Anterior cingulate cortex (tissue), 58 donors: Measurements from ENCODE around the gene RXRA.
"Not testable (repeated sequence)": the region's sequence is repeated elsewhere in the genome, so short reads cannot be mapped to it uniquely, and the experiment has no call there.

ENCODE experiments used
- DNase-seq, 58 donors: peaks; one replicate each; lab custom pipeline; 2025; lab: John Stamatoyannopoulos, UW

The RXRA gene

DNA sequence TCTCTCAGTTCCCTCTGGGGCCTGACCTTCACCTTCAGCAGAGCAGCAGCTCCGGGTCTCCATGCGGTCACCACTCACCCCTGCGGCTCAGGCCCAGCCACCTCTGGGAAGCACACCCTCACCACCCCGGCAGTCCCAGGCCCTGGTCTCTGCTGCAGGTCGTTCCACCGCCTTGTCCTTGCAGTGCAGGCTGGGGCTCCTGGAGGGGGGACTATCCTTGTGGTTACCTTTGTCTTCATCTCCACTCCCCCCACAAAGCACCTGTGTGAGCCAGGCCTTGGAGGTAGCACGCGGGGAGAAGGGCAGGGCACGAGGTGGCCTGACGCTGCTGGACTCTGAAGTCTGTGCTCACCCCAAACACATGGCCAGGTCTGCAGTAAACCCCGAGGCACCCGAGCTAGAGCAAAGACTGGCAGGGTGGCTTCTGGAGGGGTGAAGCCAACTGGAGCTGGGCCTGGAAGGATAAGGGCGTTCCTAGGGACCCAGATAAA, 33.2 kb upstream of the RXRA start:
- no peak for DNase-seq

DNA sequence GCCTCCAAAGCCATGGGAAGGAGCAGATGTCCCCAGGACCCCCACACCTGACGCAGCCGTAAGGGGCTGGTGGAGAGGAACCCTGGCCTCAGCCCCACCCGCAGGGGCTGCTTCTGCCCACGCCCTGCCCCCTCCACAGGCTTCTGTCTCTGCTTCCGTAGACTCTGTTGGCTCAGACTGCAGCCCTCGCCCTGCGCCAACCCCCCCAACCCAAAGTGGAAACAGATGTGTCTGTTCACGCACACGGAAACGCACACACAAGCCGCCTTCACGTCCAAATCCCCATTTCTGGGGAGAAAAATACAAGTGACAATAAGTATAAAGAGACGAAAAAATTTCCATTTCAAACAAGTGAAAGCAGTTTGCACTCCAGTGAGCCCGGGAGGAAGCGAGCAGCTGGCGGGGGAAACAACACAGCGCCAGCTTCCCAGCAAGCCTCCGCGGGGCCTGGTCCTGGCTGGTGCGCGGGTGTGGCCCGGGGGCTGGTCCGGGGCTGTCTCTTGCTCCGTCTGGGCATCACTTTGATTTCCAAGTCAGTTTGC, 32.6 kb upstream of the RXRA start:
- DNase-seq = peak in 25 of 58 donors; percentile 18 to 66 (median 39)

DNA sequence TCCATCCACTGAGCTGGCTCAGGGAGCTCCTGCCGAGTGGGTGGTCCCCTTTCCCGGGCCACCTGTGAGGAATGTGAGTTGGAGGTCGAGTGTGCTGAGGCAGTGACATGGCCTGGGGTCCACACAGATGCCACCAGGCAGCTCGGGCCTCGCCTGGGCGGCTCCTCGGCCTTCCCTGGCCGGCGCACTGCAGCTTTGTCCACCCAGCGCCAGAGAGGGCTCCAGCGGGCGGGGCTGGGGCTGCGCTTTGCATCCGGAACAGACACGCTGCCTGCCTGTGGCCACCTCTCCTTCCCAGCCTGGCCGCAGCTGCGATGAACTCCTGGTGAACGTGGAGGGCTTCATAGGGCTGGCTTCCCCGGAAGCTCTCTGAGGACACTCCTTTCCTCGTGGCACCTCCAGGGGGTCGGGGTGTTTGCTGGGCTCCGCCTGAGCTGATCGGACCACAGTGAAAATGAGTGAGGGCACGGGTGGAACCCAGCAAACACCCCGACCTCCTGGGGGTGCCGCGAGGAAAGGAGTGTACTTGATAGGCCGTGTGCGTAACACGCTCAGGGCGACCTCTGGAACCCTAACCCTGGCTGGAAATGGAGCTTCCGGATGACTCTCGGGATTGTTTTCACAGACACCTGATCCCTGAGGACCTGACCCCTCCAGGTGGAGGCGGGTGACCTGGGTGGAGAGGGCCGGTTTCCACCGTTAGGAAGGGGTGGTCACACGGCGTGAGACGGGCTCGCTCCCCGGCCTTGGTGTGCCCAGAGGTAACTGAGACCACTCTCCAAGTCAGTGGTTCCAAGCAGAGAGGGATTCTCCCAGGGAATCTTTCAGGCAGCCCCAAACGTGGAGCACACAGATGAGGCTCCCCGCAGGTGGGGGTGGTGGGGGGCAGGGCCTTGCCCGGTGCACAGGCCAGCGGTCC, 31.8 kb upstream of the RXRA start:
- DNase-seq = no peak

DNA sequence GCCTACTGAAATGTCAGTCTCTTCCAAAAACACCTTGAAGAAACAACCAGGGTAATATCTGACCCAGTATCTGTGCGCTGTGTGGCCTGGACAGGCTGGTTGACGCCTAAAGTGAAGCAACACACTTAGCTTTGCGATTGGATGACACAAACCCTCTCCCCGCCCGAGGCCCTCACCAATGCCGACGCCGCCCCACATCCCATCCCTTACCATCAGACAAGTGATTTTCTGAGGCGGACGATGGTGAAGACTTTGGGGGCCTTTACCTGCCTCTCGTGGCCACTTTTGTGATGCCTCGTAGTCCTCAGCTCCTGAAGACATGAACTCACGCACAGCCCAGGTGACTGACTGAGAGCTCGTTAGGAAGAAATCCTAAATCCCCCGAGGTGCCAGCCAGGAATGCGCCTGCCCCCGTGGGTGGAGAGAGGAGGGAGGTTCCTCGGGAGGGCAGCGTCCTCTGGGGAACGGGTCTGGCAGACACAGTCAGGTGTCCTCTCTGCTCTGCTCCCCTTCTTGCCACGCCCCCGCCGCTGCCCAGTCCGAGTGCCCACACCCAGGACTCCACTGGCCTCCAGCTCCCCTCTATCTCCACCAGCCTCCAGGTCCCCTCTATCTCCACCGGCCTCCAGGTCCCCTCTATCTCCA, 31.0 kb upstream of the RXRA start:
- DNase-seq = no peak

DNA sequence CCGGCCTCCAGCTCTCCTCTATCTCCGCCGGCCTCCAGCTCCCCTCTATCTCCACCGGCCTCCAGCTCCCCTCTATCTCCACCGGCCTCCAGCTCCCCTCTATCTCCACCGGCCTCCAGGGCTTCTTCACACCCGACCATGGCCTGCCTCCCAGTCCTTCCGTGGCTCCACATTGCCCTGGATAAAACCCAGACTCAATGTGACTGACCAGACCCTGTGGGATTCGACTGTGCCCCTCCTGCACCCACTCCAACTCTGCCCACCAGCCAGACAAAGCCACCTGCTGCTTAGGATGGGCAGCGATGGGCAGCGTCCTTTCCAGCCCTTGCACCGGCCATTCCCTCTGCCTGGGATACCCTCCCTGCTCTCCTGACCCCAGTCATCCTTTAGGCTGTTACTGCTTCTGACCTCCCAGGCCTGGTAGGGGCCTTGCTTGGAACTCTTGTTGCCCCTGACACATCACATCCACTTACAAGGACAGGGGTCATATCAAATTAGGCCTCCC, 30.5 kb upstream of the RXRA start:
- no peak for DNase-seq

DNA sequence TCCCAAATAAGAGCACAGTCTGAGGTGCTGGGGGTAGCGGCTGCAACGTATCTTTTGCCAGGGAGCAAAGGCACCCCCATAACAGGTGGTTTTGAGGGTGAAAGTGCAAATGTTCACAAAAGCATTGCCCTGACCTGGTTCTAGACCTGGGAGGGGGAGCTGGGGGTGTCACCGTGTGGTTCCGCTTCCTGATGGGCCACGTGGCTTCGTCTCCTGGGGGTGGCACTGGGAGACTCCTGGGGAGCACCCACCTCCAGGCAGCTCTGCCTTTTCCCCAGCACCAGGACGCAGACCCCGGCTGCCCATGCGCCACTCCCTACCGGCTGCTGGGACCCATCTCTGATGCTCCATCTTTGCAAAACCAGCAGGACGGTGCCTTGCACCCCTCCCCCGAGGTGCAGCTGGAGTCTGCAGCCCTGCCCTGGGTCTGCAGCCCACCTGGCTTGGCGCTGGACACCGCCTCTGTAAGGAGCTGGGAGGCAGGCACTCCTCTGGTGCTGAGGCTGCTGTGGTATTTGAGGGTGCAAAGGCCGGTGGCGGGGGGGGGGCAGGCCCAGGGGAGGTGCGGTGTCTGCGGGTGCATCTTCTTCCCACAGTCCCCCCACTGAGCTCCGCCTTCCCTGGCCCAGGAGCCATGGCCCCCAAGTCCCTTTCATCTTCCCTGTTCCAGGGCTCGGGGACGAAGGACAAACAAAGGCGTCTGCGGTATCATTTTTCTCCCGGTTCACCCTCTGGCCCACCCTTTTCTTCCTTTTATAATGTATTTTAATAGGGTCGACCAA, 29.8 kb upstream of the RXRA start:
- DNase-seq = no peak

DNA sequence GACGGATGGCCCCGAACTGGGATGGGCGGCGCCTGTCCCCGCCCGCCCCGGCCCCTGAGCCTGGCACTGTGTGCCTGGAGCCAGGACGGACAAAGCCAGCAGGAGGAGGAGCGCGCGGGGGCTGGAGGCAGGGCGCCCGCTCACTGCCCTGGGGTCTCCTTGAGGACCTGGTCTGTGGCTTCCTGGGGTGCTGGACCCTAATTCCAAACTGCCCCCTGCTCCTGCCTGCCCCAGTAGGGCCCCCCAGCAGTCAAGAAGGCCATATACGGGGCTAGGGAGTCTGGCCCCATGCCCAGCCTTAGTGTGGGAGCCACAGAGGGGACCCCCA, 29.2 kb upstream of the RXRA start:
- no peak for DNase-seq

DNA sequence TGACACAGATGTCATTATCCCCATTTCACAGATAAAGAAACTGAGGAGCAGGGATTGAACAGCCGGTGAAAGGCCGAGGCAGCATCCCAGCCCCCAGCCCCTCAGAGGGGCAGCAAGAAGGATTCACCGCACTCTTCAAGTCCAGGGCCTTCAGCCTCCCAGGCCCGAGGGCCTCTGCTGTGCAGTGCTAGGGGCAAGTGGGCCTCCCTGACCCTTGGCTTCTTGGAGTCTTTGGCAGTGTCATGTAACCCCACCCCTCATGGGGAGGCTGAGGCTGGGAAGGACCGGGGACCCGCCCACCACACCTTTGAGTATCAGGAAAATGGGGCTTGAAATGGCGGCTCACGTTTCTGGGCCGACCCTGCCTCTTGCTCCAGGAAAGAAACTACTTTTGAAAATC, 28.7 kb upstream of the RXRA start:
- no peak for DNase-seq

DNA sequence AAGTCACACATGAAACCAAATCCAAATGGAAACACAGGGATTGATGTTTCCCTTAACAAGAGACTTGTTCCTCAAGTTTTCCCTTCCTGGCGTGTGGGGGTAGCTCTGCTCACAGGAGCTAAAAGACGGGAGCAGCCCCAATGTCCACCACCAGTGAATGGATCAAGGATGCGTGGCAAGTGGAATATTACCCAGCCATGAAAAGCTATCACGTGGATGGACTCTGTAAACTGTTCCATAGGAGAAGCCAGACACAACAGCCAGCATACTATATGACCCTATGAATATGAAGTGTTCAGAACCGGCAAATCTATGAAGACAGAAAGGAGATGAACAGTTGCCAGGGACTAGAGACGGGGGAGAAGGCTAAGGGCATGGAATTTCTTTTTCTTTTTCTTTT, 28.3 kb upstream of the RXRA start:
- no peak for DNase-seq

DNA sequence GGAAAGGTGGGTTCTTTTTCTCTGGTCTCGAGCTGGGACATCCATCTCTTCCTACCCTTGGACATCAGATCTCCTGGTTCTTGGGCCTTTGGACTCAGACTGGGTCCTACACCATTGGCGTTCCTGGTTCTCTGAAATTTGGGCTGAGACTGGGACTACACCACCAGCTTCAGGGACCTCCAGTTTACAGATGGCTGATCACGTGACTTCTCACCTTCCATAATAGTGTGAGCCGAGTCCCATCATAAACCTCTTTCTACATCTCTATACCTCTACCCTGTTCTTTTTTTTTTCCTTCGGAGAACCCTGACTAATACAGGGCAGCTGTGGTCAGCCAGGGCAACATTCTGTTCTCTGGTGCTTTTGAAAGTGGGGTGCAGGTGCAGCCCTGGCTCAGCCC, 27.2 kb upstream of the RXRA start:
- no peak for DNase-seq

DNA sequence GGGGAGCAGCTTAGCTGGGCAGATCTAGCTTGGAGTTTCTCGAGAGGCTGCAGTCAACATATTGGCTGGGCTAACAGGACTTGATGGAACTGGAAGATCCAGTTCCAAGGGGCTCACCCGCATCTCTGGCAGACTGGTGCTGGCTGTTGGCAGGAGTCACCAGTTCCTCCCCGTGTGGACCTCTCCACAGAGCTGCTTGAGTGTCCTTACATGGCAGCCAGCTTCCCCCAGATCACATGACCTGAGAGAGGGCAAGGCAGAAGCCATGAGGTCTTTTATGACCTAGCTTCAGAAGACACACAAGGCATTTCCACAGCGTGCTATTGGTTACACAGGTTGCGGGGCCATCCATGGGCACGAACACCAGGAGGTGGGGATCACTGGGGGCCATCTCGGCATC, 26.4 kb upstream of the RXRA start:
- no peak for DNase-seq

DNA sequence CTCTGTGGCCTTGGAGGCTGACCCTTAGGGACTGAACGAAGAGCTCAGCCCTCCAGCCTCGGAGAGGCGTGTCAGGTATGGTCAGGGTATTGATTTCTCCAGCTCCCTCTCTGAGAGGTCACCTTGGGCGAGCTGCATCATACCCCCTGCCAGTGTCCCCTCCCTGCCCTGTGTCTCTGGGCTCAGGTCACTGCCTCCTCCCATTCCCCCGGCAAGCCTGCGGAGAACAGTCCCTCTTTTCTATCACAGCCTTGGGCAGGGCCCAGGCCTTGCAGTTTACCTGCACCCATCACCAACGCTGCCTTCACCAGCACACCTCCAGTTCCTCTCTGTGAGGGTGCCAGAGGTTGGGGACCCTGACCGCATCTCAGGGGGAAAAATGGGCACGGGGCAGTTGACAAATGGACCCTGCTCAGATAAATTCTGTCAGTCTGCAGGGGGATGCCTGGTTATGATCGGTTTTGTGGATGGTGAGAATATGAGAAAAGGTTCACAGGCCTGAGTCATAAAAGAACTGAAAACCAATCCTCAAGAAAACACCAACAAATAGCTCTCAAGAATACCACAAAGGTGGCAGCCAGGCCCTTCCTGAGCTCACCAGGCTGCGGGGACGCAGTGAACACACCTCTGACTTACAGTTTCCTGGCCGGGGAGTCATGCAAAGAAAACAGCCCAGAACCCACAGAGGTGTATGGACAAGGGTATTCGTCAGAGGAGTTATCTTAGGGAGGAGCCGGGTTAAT, 24.7 kb upstream of the RXRA start:
- DNase-seq = no peak

DNA sequence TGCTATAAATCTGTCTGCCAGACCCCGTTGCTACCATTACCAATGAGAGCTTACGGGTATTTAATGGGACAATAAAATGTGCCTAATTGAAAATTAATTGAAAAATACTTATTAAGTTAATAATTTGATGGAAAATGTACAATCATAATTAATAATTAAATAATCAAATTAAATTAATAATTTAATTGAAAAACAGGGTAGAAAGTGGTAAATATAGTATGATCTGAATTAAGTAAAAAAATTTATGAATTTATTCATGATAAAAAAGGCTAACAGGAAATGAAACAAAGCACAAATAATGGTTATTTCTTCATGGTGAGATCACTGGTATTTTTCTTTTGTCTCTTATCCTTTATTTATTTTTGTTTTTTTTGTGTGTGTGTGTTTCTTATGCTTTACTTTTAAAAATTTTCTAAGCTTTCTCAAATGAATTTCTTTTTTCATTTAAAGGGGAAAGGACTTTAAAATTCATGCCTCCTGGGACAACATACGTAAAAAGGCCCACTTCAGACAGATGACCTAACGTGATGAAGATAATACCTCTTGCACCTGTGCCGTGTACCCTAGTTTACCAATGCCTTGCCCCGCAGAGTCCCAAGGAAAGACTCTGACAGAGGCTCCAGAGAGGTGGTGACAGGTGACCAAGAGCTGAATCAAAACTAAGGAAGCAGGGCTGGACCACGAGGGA, 24.0 kb upstream of the RXRA start:
- DNase-seq = no peak

DNA sequence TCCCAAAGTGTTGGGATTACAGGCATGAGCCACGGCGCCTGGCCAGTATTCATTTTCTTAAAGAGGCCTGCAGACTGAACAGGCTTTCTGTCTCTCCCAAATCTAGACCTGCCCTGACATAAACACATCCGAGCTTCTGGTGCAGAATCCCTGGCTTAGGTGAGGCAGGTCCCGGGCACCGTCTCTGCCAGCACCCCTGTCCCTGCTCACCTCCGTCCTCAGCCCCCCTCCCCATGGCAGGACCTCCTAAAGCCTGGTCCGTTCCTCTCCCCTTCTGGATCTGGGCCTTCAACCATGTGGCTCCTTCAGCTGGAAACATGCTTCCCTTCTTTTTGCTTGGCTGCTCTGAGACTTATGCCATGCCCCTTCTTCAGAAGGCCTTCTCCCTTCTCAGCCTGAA, 22.7 kb upstream of the RXRA start:
- DNase-seq = no peak

DNA sequence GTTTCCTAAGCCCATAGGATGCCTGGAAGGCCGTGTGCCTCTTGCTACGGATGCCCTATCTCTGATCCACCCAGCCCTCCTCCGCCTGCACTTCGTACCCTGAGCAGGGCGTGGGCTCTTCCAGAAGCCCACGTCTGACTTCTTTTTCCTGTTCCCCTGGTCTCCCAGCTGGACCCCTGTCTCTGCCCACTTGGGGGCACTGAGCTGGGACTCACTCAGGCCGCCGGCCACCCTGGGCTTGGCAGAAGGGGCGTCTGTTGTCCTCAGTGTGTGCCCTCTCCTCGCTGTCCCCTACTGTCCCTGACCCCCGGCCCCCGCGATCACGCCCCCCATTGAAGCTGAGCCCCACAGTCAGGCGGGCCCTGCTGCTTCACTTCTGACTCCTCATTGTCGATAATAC, 22.0 kb upstream of the RXRA start:
- no peak for DNase-seq

DNA sequence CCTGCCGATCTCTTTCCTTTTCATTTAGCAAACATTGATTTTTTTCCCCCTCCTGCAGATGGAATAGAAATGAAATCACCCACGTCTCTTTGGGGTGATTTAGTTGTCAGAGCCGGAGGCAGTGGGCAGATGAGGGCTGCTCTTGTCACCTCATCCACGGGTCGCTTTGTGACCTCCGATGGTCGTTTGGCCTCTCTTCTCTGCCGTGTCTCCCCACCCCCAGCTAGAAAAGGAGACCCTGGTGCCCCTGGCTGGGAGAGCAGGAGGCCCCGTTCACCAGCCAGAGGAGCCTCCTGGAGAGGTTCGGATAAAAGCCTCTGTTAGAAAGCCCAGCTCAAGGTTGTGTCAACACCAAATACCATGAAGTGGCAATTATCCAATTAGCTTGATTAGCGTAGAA, 21.6 kb upstream of the RXRA start:
- no peak for DNase-seq

DNA sequence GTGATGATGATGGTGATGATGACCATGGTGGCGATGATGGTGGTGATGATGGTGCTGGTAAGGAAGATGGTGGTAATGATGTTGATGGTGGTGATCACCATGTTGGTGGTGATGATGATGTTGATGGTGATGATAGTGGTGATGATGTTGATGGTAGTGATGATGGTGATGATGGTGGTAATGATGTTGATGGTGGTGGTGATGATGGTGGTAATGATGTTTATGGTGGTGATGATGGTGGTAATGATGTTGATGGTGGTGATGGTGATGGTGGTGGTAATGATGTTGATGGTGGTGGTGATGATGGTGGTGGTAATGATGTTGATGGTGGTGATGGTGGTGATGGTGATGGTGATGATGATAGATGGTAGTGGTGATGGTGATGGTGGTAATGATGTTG, 20.7 kb upstream of the RXRA start:
- DNase-seq = no peak

DNA sequence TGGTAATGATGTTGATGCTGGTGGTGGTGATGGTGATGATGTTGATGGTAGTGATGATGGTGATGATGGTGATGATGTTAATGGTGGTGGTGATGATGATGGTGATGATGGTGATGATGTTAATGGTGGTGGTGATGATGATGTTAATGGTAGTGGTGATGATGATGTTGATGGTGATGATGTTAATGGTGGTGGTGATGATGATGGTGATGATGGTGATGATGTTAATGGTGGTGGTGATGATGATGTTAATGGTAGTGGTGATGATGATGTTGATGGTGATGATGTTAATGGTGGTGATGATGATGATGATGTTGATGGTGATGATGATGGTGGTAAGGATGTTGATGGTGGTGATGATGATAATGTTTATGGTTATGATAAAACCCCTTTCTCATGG, 20.2 kb upstream of the RXRA start:
- DNase-seq = not testable (repeated sequence)
